ENCODE measurements around the gene C6orf89.
"Not testable (repeated sequence)": the region's sequence is repeated elsewhere in the genome, so short reads cannot be mapped to it uniquely, and the experiment has no call there.

Gene C6orf89

GRCh38 chr6:36944650-36945049 lies 58.9 kb downstream of the C6orf89 start:
- DNase-seq (ENCODE audit: low read depth, low spot score): no peak
- POLR2A ChIA-PET: interaction anchor here (0.6 kb wide), 1 partner anchor 258 kb away, joined by 3 read pairs; no protein-coding TSS in a partner anchor
- H3K4me3 ChIP-seq (ENCODE audit: low read depth, low read length): no peak overlapping the region
- TF ChIP-seq CTCF (IDR thresholded peaks at IDR 0.05; ENCODE audit: insufficient read depth, low read length, missing control alignments): no peak
- CTCF ChIA-PET: no interaction called here

GRCh38 chr6:36945301-36945700 lies 59.5 kb downstream of the C6orf89 start:
- CTCF ChIA-PET: interaction anchor here (0.7 kb wide), 1 partner anchor 8 kb away, joined by 3 read pairs; no protein-coding TSS in a partner anchor
- H3K4me3 ChIP-seq (ENCODE audit: low read depth, low read length): no peak overlapping the region
- TF ChIP-seq CTCF (IDR thresholded peaks at IDR 0.05; ENCODE audit: insufficient read depth, low read length, missing control alignments): no peak
- DNase-seq (ENCODE audit: low read depth, low spot score): no peak
- POLR2A ChIA-PET: interaction anchor here (0.6 kb wide), 1 partner anchor 259 kb away, joined by 3 read pairs; no protein-coding TSS in a partner anchor

GRCh38 chr6:36946526-36946925 lies 60.8 kb downstream of the C6orf89 start:
- no peak for DNase-seq (ENCODE audit: low read depth, low spot score)
- no peak for TF ChIP-seq CTCF (IDR thresholded peaks at IDR 0.05; ENCODE audit: insufficient read depth, low read length, missing control alignments)
- POLR2A ChIA-PET: no interaction called here
- no peak overlapping the region for H3K4me3 ChIP-seq (ENCODE audit: low read depth, low read length)
- CTCF ChIA-PET: interaction anchor here (1.0 kb wide), 1 partner anchor 19 kb away, joined by 3 read pairs; no protein-coding TSS in a partner anchor

- POLR2A ChIA-PET: interaction anchor here (0.6 kb wide), 1 partner anchor 12 kb away, joined by 3 read pairs; no protein-coding TSS in a partner anchor
- CTCF ChIA-PET: interaction anchor here (1.0 kb wide), 1 partner anchor 20 kb away, joined by 3 read pairs; no protein-coding TSS in a partner anchor
- no peak for DNase-seq (ENCODE audit: low read depth, low spot score)
- no peak for TF ChIP-seq CTCF (IDR thresholded peaks at IDR 0.05; ENCODE audit: insufficient read depth, low read length, missing control alignments)
- no peak overlapping the region for H3K4me3 ChIP-seq (ENCODE audit: low read depth, low read length)
Measured at GRCh38 chr6:36947570-36948351, 62.0 kb downstream of the C6orf89 start.

- CTCF ChIA-PET: interaction anchor here (0.8 kb wide), 1 partner anchor 30 kb away, joined by 3 read pairs; no protein-coding TSS in a partner anchor
- H3K4me3 ChIP-seq (ENCODE audit: low read depth, low read length); DNase-seq (ENCODE audit: low read depth, low spot score); POLR2A ChIA-PET: not testable (repeated sequence)
Measured at GRCh38 chr6:36949076-36949475, 63.3 kb downstream of the C6orf89 start.

GRCh38 chr6:36949636-36950035 lies 63.9 kb downstream of the C6orf89 start:
- POLR2A ChIA-PET: no interaction called here

More at GRCh38 chr6:36949636-36950035, 63.9 kb downstream of the C6orf89 start:
- H3K4me3 ChIP-seq (ENCODE audit: low read depth, low read length): no peak overlapping the region
- DNase-seq (ENCODE audit: low read depth, low spot score): no peak
- no peak for TF ChIP-seq CTCF (IDR thresholded peaks at IDR 0.05; ENCODE audit: insufficient read depth, low read length, missing control alignments)
- CTCF ChIA-PET: interaction anchor here (0.8 to 1.3 kb wide), 3 partner anchors 10 to 76 kb away, joined by 3 read pairs; no protein-coding TSS in a partner anchor
